ENCODE results near the gene ENPEP. TPM values are rescaled to one million over a fixed set of nuclear protein-coding genes. Genes with fewer than 3 reads are reported as not detected.

Gene ENPEP
- total RNA-seq, 6 experiments from 2014 or later, result 15.5 to 28.7 (median 24.7) TPM

GRCh38 chr4:110487873-110488272, 11.9 kb downstream of the ENPEP start:
- no peak for TF ChIP-seq POLR2A (IDR thresholded peaks at IDR 0.05)
- TF ChIP-seq, protein P1, sequence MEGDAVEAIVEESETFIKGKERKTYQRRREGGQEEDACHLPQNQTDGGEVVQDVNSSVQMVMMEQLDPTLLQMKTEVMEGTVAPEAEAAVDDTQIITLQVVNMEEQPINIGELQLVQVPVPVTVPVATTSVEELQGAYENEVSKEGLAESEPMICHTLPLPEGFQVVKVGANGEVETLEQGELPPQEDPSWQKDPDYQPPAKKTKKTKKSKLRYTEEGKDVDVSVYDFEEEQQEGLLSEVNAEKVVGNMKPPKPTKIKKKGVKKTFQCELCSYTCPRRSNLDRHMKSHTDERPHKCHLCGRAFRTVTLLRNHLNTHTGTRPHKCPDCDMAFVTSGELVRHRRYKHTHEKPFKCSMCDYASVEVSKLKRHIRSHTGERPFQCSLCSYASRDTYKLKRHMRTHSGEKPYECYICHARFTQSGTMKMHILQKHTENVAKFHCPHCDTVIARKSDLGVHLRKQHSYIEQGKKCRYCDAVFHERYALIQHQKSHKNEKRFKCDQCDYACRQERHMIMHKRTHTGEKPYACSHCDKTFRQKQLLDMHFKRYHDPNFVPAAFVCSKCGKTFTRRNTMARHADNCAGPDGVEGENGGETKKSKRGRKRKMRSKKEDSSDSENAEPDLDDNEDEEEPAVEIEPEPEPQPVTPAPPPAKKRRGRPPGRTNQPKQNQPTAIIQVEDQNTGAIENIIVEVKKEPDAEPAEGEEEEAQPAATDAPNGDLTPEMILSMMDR (IDR thresholded peaks at IDR 0.05), result no peak
- Histone ChIP-seq H3K36me3 (peaks cover 0 to 4% (median 2%) of the 10 kb centered on the region in 4 donors), H3K4me3 (no peak overlapping the region), H3K27me3 (no peaks in the 10 kb centered on the region), H3K9me3 (no peaks in the 10 kb centered on the region), H3K4me1 (peaks cover 0 to 39% (median 18%) of the 10 kb centered on the region in 4 donors), H3K27ac (peak overlapping the region in 2 of 3 donors; percentile 29 to 45)
- DNase-seq (no peak), ATAC-seq (peak; percentile 86 to 95 (median 92))
- intact Hi-C loops (cut with DNase I), result no loop called here

GRCh38 chr4:110489901-110490508, 14.1 kb downstream of the ENPEP start:
- H3K9me3 ChIP-seq, result no peaks in the 10 kb centered on the region
- no peaks in the 10 kb centered on the region for H3K27me3 ChIP-seq
- intact Hi-C loops (cut with DNase I), result no loop called here
- H3K4me3 ChIP-seq, result no peak overlapping the region
- 84% methylated on average over 6 of the region's 6 CpGs for WGBS (ENCODE audit: insufficient coverage, low coverage, low lambda C conversion rate, missing lambda C conversion rate)
- H3K4me1 ChIP-seq, result peaks cover 0 to 37% (median 17%) of the 10 kb centered on the region in 4 donors
- H3K27ac ChIP-seq, result no peak overlapping the region
- TF ChIP-seq POLR2A (IDR thresholded peaks at IDR 0.05), result no peak
- TF ChIP-seq, protein P1 (IDR thresholded peaks at IDR 0.05), result no peak
- ATAC-seq, result no peak
- peaks cover 0 to 4% (median 2%) of the 10 kb centered on the region in 4 donors for H3K36me3 ChIP-seq
- no peak for DNase-seq

DNA sequence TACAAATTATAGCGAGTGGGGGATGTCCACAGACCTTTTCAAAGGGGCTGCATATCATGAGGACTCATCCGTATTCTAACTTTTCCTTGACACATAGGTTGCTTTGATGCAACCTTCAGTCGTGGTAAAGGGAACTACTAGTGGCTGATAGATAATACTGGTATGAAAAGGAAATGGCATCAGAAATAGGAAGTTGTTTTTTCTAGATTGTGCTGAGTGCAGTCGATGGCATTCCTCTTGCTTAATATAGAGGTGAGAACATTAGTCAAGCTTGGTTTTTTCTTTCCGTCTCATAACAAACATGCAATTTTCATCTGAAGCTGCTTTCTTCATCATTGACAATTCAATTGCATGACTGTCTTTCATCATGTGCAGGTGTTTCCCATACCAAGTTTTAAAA, 16.6 kb downstream of the ENPEP start:
- WGBS (ENCODE audit: insufficient coverage, low coverage, low lambda C conversion rate, missing lambda C conversion rate), result 66% methylated on average over 5 of the region's 5 CpGs
- Histone ChIP-seq H3K4me3 (no peak overlapping the region), H3K27me3 (no peaks in the 10 kb centered on the region), H3K4me1 (peaks cover 0 to 12% (median 5%) of the 10 kb centered on the region in 4 donors), H3K36me3 (peaks cover 0 to 4% (median 2%) of the 10 kb centered on the region in 4 donors), H3K27ac (no peak overlapping the region), H3K9me3 (no peaks in the 10 kb centered on the region)
- ATAC-seq (no peak), DNase-seq (no peak)
- no peak for TF ChIP-seq POLR2A (IDR thresholded peaks at IDR 0.05)
- TF ChIP-seq, protein P1 (IDR thresholded peaks at IDR 0.05), result no peak
- intact Hi-C loops (cut with DNase I), result no loop called here

DNA sequence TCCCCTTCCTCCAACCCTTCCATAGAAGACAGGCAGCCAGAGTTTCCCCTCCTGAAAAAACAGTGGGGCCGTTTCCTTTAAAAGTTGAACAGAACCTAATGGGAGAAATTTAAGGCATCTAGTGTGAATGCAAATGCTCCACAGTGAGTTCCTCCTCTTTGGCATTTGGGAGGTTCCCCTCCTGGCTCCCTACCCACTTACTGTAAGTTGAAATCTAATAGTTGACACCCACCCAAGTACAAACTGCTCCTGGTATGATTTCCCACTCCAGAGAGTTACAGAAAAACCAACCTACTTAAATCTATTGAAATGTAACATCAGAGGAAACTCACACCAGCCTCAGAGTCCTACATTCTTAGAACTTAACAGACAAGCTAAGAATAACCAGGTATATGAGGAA, 17.6 kb downstream of the ENPEP start:
- peaks cover 0 to 4% (median 2%) of the 10 kb centered on the region in 4 donors for H3K36me3 ChIP-seq
- no peaks in the 10 kb centered on the region for H3K9me3 ChIP-seq
- no peak overlapping the region for H3K27ac ChIP-seq
- peaks cover 0 to 3% (median 1%) of the 10 kb centered on the region in 4 donors for H3K4me1 ChIP-seq
- intact Hi-C loops (cut with DNase I), result no loop called here
- no peak for TF ChIP-seq POLR2A (IDR thresholded peaks at IDR 0.05)
- TF ChIP-seq, protein P1 (IDR thresholded peaks at IDR 0.05), result no peak
- ATAC-seq, result no peak
- no peak for DNase-seq
- 57% methylated on average over 1 of the region's 1 CpG for WGBS (ENCODE audit: insufficient coverage, low coverage, low lambda C conversion rate, missing lambda C conversion rate)
- no peaks in the 10 kb centered on the region for H3K27me3 ChIP-seq
- H3K4me3 ChIP-seq, result no peak overlapping the region
